Left lung (tissue), 10 donors: Measurements from ENCODE around the gene EXOC3. TPM values are rescaled to one million over a fixed set of nuclear protein-coding genes. Genes with fewer than 3 reads are reported as not detected.
"Not testable (repeated sequence)": the region's sequence is repeated elsewhere in the genome, so short reads cannot be mapped to it uniquely, and the experiment has no call there.

ENCODE experiments used
- ATAC-seq: fragments of 200-7000 bp; cut with Tn5 transposase; one replicate; pipeline ENCODE4 v1.9.1; 2020; ENCODE audit warnings: moderate library complexity
- DNase-seq, 4 donors: peaks; one replicate each; pipeline ENCODE4 v3.0.0-alpha.2; 2013 to 2020
- H3K27ac ChIP-seq, 2 donors: fragments of 200-600 bp; sonication (generic) in 1 of 2; one replicate each; pipeline versions ENCODE4 v1.5.0 to v1.8.0; 2020 to 2021
- H3K27me3 ChIP-seq, 2 donors: fragments of 200-600 bp; sonication (generic) in 1 of 2; one replicate each; pipeline versions ENCODE4 v1.5.0 to v1.8.0; 2020 to 2021
- H3K36me3 ChIP-seq, 2 donors: fragments of 200-600 bp; sonication (generic) in 1 of 2; one replicate each; pipeline versions ENCODE4 v1.5.0 to v1.8.0; 2020 to 2021
- H3K4me1 ChIP-seq, 2 donors: fragments of 200-600 bp; one replicate each; pipeline ENCODE4 v1.8.0; 2021
- H3K4me3 ChIP-seq, 2 donors: fragments of 200-600 bp; sonication (generic) in 1 of 2; one replicate each; pipeline versions ENCODE4 v1.5.0 to v1.8.0; 2020 to 2021; ENCODE audit warnings: mild to moderate bottlenecking in 1 of 2
- H3K9me3 ChIP-seq, 2 donors: fragments of 200-600 bp; sonication (generic) in 1 of 2; one replicate each; pipeline versions ENCODE4 v1.5.0 to v1.8.0; 2020 to 2021
- intact Hi-C, 2 donors: fragments of 100-400 bp; cut with DNase I; formaldehyde crosslinking; loops; one replicate each; pipeline versions ENCODE4 v1.11.2 to v1.14.2; 2022
- polyA plus RNA-seq, 6 donors: library from polyadenylated mRNA; unstranded; fragments of 120-200 nt; gene quantifications; one replicate each; pipeline ENCODE4 v1.2.1, GENCODE V29; 2013; ENCODE audit not compliant: insufficient read length in 6 of 6
- total RNA-seq, 2 donors: library from RNA; stranded (reverse); fragmentation: NEBNext Ultra II Directional; extraction: Animal tissue kit (Norgen Biotek cat#: 25700); gene quantifications; one replicate each; pipeline ENCODE4 v1.2.1, GENCODE V29; 2021
- TF ChIP-seq, protein P1 (sequence below), 2 donors: fragments of 200-600 bp; sonication (generic) in 1 of 2; IDR thresholded peaks; one replicate each; pipeline versions ENCODE4 v1.5.0 to v1.8.0; 2021; ENCODE audit warnings: antibody characterized with exemption in 2 of 2
- donor health status: DM: no; HTN: yes; CAD: no.
- donor health status: DM: no; HTN: no; CAD: no.

EXOC3 gene
- total and polyA plus RNA-seq, 8 donors, result 43.8 to 62.4 (median 57.0) TPM

DNA sequence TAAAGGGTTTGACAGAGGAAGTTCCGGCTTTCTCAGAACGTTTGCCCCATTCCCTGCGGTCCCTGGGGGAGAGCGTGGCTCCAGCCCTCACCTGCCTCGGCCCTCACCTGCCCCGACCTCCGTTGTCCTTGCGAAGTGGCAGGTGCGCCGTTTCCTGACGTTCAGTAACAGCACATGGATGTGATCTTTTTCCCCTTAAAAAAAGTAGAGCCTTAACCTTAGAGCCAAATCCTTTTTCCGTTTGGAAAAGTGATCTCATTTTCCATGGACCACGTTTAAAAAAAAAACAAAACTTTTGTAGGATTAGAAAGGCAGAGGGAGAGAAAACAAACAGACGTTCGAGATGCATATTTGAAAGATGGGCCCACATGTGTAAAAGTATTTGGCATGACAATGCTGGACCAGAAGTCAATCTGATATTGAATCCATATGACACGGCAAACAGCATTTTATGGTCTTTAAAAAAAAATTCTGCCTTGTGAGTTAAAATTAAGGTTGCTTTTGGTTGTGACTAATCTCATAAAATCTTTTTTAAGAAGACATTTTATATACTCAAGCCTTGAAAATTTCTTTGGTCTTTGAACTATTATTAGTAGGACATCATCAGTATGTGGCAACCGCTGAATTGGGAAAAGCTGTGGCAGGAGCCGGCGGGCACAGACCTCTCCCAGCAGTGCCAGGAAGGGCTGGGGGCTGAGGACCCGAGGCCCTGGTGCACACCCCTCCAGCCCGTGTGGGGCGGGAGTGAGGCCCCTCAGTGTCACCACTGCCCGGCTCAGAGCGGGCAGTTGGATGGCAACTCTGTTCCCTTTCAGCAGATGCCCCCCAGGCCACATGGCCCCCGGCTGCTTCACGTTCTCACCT is 42.5 kb upstream of the EXOC3 start:
- ATAC-seq, result no peak
- peak in 1 of 4 donors; percentile 64 for DNase-seq
- intact Hi-C loops, result no loop called here
- Histone ChIP-seq H3K36me3 (no peaks in the 10 kb centered on the region), H3K4me1 (peaks cover 6 to 26% of the 10 kb centered on the region in 2 donors), H3K27me3 (peaks cover 6 to 9% of the 10 kb centered on the region in 2 donors), H3K9me3 (no peaks in the 10 kb centered on the region), H3K4me3 (peak overlapping the region in 1 of 2 donors; percentile 3), H3K27ac (peak overlapping the region in 1 of 2 donors; percentile 70)
- TF ChIP-seq, protein P1, sequence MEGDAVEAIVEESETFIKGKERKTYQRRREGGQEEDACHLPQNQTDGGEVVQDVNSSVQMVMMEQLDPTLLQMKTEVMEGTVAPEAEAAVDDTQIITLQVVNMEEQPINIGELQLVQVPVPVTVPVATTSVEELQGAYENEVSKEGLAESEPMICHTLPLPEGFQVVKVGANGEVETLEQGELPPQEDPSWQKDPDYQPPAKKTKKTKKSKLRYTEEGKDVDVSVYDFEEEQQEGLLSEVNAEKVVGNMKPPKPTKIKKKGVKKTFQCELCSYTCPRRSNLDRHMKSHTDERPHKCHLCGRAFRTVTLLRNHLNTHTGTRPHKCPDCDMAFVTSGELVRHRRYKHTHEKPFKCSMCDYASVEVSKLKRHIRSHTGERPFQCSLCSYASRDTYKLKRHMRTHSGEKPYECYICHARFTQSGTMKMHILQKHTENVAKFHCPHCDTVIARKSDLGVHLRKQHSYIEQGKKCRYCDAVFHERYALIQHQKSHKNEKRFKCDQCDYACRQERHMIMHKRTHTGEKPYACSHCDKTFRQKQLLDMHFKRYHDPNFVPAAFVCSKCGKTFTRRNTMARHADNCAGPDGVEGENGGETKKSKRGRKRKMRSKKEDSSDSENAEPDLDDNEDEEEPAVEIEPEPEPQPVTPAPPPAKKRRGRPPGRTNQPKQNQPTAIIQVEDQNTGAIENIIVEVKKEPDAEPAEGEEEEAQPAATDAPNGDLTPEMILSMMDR (IDR thresholded peaks at IDR 0.05), result no peak

DNA sequence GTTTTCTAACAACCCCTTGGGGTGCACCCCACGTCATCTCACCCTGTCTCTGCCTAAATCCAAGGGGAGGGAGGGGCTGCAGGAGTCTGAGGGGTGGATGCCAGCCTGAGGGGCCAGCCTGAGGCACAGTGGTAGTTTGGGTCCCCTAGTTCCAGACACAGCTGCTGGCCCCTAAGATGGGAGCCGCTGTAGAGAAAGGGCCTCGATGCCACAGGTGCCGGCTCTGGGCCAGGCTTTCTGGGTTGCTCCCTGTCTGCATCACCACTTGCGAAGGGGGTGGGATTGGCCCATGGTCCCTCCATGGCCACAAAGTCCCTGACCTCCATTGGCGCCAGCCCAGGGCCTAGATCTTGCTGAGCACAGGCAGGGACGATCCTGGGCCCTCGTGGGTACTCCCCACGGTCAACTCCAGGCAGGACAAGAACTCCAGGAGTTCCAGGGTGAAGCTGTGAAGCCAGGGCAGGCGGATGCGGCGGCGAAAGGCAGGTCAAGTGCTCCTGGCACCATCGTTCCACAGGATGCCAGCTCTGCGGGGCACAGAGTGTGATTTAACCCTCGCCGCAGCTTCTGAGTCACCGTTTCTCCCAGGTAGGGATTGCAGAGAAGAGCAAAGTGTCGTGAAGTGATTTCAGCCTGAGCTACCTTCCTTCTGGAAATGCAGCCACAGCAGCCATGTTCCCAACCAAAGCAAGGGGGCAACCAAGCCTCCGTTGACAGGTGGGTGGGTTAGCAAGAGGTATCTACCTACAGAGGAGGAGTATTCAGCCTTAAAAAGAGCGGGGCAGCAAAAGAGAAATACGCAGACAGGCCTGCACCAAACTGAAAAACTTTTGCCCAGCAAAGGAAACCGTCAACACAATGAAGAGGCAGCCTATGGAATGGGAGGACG is 41.6 kb upstream of the EXOC3 start:
- no peak for ATAC-seq
- Histone ChIP-seq H3K9me3 (no peaks in the 10 kb centered on the region), H3K27me3 (peaks cover 6 to 9% of the 10 kb centered on the region in 2 donors), H3K36me3 (no peaks in the 10 kb centered on the region), H3K4me1 (peaks cover 6 to 20% of the 10 kb centered on the region in 2 donors), H3K4me3 (no peak overlapping the region), H3K27ac (no peak overlapping the region)
- peak in 1 of 4 donors; percentile 69 for DNase-seq
- intact Hi-C loops, result no loop called here
- TF ChIP-seq, protein P1 (IDR thresholded peaks at IDR 0.05), result no peak

DNA sequence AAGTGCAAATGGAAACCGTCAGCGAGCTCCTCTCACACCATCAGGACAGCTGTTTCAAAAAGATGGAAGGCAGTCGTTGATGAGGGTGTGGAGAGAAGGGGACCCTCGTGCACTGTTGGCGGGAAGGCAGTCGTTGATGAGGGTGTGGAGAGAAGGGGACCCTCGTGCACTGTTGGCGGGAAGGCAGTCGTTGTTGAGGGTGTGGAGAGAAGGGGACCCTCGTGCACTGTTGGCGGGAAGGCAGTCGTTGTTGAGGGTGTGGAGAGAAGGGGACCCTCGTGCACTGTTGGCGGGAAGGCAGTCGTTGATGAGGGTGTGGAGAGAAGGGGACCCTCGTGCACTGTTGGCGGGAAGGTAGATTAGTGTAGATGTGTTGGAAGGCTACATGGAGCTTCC is 40.8 kb upstream of the EXOC3 start:
- H3K27ac ChIP-seq, DNase-seq, H3K36me3 ChIP-seq, intact Hi-C loops, ATAC-seq, H3K4me3 ChIP-seq, H3K27me3 ChIP-seq, H3K9me3 ChIP-seq: not testable (repeated sequence)
- H3K4me1 ChIP-seq, result peaks cover 6 to 20% of the 10 kb centered on the region in 2 donors

DNA sequence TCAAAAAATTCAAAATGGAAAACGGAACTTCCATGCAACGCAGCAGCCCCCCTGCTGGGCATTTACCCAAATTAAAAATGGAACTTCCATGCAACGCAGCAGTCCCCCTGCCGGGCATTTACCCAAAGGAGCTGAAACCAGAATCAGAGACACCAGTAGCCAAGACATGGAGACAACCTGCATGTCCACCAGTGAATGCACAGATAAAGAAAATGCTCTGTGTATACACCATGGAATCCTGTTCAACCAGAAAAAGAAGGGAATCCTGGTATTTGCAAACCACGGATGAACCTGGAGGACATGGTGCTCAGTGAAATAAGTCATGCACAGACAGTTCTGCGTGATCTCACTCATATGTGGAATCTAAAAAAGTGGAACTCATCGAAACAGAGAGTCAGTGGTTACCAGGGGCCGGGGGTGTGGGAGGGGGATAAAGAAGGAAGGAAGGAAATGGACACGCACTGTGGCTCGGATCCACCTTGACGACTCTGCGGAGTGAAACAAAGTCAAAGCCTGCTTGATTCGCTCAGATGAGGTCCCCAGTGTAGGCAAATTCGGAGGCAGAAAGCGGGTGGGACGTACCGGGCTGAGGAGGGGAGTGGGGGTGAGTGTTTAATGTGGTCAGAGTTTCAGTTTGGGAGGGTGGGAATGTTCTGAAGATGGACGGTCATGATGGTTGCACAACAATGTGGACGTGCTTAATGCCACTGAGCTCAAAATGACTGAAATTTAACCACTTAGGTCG is 40.2 kb upstream of the EXOC3 start:
- Histone ChIP-seq H3K4me3 (no peak overlapping the region), H3K27ac (no peak overlapping the region), H3K27me3 (peaks cover 6 to 9% of the 10 kb centered on the region in 2 donors), H3K4me1 (peaks cover 6 to 20% of the 10 kb centered on the region in 2 donors), H3K36me3 (no peaks in the 10 kb centered on the region), H3K9me3 (no peaks in the 10 kb centered on the region)
- no peak for ATAC-seq
- intact Hi-C loops, result no loop called here
- no peak for DNase-seq
- TF ChIP-seq, protein P1 (IDR thresholded peaks at IDR 0.05), result no peak

DNA sequence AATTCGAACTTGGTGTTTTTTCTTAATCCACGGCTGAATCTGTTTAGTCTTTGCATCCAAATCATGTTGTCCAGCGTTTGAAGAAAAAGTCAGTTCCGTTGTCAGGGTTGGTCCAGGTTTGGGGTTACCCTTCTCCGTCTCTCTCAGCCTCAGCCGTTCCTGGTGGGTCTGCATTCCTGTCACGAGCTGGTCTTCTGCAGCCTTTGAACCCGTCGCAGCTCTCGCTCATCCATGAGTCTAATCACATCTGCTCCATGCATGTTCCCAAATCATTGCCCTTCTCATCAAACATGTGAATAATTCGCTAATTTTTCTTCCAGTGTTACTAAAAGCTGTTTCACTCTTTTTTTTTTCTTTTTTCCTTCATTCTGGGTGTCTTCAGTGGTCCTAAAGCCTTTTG is 39.0 kb upstream of the EXOC3 start:
- Histone ChIP-seq H3K9me3 (no peaks in the 10 kb centered on the region), H3K4me1 (peaks cover 6 to 16% of the 10 kb centered on the region in 2 donors), H3K27ac (no peak overlapping the region), H3K36me3 (no peaks in the 10 kb centered on the region), H3K4me3 (no peak overlapping the region), H3K27me3 (peaks cover 6 to 9% of the 10 kb centered on the region in 2 donors)
- DNase-seq, result no peak
- no peak for ATAC-seq
- TF ChIP-seq, protein P1 (IDR thresholded peaks at IDR 0.05), result no peak
- intact Hi-C loops, result no loop called here
